Mesendoderm (in vitro differentiated cells): ENCODE measurements around the gene MVB12B.

Experiments
- DNase-seq: peaks from one replicate; pipeline ENCODE4 v3.0.0; 2013
- H2AK5ac ChIP-seq: 2 replicates; pipeline ENCODE4 v1.6.1; 2013; ENCODE audit warnings: low read length, inconsistent platforms
- H2BK120ac ChIP-seq: 2 replicates; pipeline ENCODE4 v1.6.1; 2013; ENCODE audit warnings: low read depth, mild to moderate bottlenecking, low read length, moderate library complexity, mixed read lengths
- H2BK15ac ChIP-seq: replicated peaks from 2 replicates; pipeline ENCODE4 v1.6.1; 2013; ENCODE audit warnings: low read depth, mild to moderate bottlenecking, moderate library complexity
- H2BK5ac ChIP-seq: 2 replicates; pipeline ENCODE4 v1.6.1; 2013; ENCODE audit warnings: low read length, inconsistent platforms
- H3K18ac ChIP-seq: 2 replicates; pipeline ENCODE4 v1.6.1; 2013; ENCODE audit warnings: mild to moderate bottlenecking, low read length, mixed read lengths
- H3K23ac ChIP-seq: one replicate; pipeline ENCODE4 v1.6.1; 2013; ENCODE audit warnings: low read length
- H3K27ac ChIP-seq: 2 replicates; pipeline ENCODE4 v1.5.1; 2013; ENCODE audit warnings: low read depth, mild to moderate bottlenecking, inconsistent platforms, low read length, moderate library complexity
- H3K27me3 ChIP-seq: 2 replicates; pipeline ENCODE4 v1.6.1; 2013; ENCODE audit warnings: low read length, control low read depth, mild to moderate bottlenecking, inconsistent platforms; ENCODE audit not compliant: insufficient read depth, poor library complexity
- H3K36me3 ChIP-seq: 2 replicates; pipeline ENCODE4 v1.6.1; 2013; ENCODE audit warnings: low read length, inconsistent platforms; ENCODE audit not compliant: control insufficient read depth, insufficient read depth
- H3K4ac ChIP-seq: one replicate; pipeline ENCODE4 v1.6.1; 2013; ENCODE audit warnings: low read depth, mild to moderate bottlenecking, low read length, moderate library complexity
- H3K4me1 ChIP-seq: 2 replicates; pipeline ENCODE4 v1.6.1; 2013; ENCODE audit warnings: low read depth, low read length, inconsistent platforms; ENCODE audit not compliant: control insufficient read depth
- H3K4me2 ChIP-seq: 2 replicates; pipeline ENCODE4 v1.6.1; 2013; ENCODE audit warnings: low read length
- H3K4me3 ChIP-seq: 2 replicates; pipeline ENCODE4 v1.5.1; 2013; ENCODE audit warnings: mild to moderate bottlenecking, low read length
- H3K56ac ChIP-seq: one replicate; pipeline ENCODE4 v1.6.1; 2013; ENCODE audit warnings: low read length
- H3K79me1 ChIP-seq: 2 replicates; pipeline ENCODE4 v1.6.1; 2013; ENCODE audit warnings: low read length, inconsistent platforms
- H3K79me2 ChIP-seq: 2 replicates; pipeline ENCODE4 v1.6.1; 2013; ENCODE audit warnings: mild to moderate bottlenecking, low read length; ENCODE audit not compliant: control insufficient read depth, insufficient read depth
- H3K9ac ChIP-seq: 2 replicates; pipeline ENCODE4 v1.6.1; 2013; ENCODE audit warnings: low read length, inconsistent platforms
- H4K5ac ChIP-seq: one replicate; pipeline ENCODE4 v1.6.1; 2013; ENCODE audit warnings: low read length
- H4K8ac ChIP-seq: one replicate; pipeline ENCODE4 v1.6.1; 2013; ENCODE audit warnings: low read depth, mild to moderate bottlenecking, control low read depth, low read length, moderate library complexity
- WGBS: extraction: QIAGEN DNeasy Blood & Tissue Kit; methylation state at CpG from one replicate; pipeline ENCODE4 v1.1.7; 2013; ENCODE audit warnings: low lambda C conversion rate, missing lambda C conversion rate; ENCODE audit not compliant: insufficient coverage; ENCODE audit errors: extremely low coverage; 5-methylcytosine and 5-hydroxymethylcytosine counted together

The MVB12B gene

DNA sequence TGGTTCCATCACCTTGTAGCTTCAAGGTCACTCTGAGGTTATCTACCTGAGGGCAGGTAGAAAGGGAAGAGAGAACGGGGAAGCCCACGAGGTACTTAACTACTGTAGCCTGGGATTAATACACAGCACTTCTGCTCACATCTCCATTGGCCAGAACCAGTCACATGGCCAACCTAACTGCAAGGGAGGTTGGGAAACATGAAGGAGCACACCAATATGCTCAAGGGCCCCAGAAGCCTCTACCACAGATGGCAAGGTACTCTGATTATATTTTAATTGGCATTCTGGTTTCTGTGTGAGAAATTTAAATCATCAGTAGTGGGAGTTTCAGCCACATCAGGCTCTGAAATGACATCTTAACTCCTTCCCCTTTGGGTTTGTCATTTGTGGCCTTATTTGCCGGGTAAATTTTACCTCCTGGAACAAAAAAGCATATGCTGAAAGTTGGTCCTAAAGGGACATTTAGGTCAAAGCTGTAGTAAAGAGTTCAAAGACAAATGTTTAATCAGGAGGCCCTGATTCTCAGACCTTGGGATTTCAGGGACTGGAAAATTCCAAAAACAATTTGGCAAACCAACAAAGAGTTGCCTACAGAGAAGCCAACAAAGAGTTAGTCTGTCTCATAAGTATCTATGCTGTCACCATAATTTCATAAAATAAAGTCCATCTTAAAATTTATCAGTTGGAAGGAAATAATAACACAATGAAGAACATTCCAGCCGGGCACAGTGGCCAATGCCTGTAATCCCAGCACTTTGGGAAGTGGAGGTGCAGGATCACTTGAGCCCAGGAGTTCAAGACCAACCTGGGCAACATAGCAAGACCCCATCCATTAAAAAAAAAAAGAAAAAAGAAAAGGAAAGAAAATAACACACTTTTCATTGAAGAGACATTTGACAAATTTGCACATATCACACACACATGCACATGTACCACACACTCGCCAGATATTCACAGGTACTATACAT lies 13.8 kb upstream of the MVB12B start:
- Histone ChIP-seq H3K18ac (no peak overlapping the region), H2AK5ac (no peak overlapping the region), H2BK5ac (no peak overlapping the region), H3K4me3 (no peak overlapping the region), H2BK15ac (no peak overlapping the region), H3K56ac (no peak overlapping the region), H3K4ac (no peak overlapping the region), H3K36me3 (no peaks in the 10 kb centered on the region), H2BK120ac (no peak overlapping the region), H3K27ac (no peak overlapping the region), H4K5ac (no peak overlapping the region), H3K79me1 (no peaks in the 10 kb centered on the region), H3K9ac (no peak overlapping the region), H3K4me1 (no peaks in the 10 kb centered on the region), H3K27me3 (no peaks in the 10 kb centered on the region), H3K79me2 (no peaks in the 10 kb centered on the region), H3K23ac (no peak overlapping the region), H3K4me2 (no peak overlapping the region), H4K8ac (no peak overlapping the region)
- no peak for DNase-seq
- no CpG with 5 or more reads among the region's 5 CpGs for WGBS

DNA sequence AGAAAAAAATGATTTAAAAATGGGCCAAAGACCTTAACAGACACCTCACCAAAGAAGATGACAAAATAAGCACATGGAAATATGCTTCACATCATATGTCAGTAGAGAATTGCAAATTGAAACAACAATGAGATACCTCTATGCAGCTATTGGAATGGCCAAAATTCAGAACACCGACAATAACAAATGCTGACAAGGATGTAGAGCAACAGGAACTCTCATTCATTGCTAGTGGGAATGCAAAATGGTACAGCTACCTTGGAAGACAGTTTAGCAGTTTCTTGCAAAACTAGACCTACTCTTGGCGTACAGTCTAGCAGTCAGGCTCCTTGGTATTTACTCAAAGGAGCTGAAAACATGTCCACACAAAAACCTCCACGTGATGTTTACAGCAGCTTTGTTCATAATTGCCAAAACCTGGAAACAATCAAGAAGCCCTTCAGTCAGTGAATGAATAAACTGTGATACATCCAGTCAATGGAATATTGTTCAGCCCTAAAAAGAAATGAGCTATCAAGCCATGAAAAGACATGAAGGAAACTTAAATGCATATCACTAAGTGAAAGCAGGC lies 10.5 kb upstream of the MVB12B start:
- Histone ChIP-seq H3K4me3 (no peak overlapping the region), H2BK120ac (no peak overlapping the region), H3K79me1 (no peaks in the 10 kb centered on the region), H2AK5ac (no peak overlapping the region), H4K5ac (no peak overlapping the region), H3K23ac (no peak overlapping the region), H2BK15ac (no peak overlapping the region), H3K79me2 (no peaks in the 10 kb centered on the region), H3K9ac (no peak overlapping the region), H3K4ac (no peak overlapping the region), H2BK5ac (no peak overlapping the region), H3K4me2 (no peak overlapping the region), H3K27me3 (no peaks in the 10 kb centered on the region), H3K36me3 (no peaks in the 10 kb centered on the region), H4K8ac (no peak overlapping the region), H3K27ac (no peak overlapping the region), H3K18ac (no peak overlapping the region), H3K4me1 (no peaks in the 10 kb centered on the region), H3K56ac (no peak overlapping the region)
- no peak for DNase-seq
- no CpG with 5 or more reads among the region's 3 CpGs for WGBS

DNA sequence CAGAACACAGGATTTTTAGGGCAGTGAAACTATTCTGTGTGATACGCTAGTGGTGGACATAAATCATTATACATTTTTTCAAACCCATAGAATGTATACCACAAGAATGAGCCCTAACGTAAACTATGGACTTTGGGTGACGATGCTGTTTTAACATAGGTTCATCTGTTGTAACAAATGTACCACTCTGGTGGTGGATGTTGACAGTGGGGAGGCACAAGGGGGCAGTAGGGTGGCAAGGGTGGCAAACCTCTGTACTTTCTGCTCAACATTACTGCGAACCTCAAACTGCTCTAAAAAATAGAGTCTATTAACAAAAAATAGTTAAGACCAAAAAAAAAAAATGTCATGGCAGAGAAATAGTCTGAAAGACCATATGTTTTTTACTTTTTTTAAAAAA lies 9.1 kb upstream of the MVB12B start:
- Histone ChIP-seq H4K8ac (no peak overlapping the region), H2AK5ac (no peak overlapping the region), H3K4me1 (no peaks in the 10 kb centered on the region), H3K18ac (no peak overlapping the region), H3K4ac (no peak overlapping the region), H3K27me3 (no peaks in the 10 kb centered on the region), H3K9ac (no peak overlapping the region), H3K79me1 (no peaks in the 10 kb centered on the region), H3K36me3 (no peaks in the 10 kb centered on the region), H2BK5ac (no peak overlapping the region), H3K79me2 (no peaks in the 10 kb centered on the region), H2BK120ac (no peak overlapping the region), H4K5ac (no peak overlapping the region), H3K4me3 (no peak overlapping the region), H3K56ac (no peak overlapping the region), H3K4me2 (no peak overlapping the region), H2BK15ac (no peak overlapping the region), H3K27ac (no peak overlapping the region), H3K23ac (no peak overlapping the region)
- no peak for DNase-seq
- no CpG with 5 or more reads among the region's 4 CpGs for WGBS

DNA sequence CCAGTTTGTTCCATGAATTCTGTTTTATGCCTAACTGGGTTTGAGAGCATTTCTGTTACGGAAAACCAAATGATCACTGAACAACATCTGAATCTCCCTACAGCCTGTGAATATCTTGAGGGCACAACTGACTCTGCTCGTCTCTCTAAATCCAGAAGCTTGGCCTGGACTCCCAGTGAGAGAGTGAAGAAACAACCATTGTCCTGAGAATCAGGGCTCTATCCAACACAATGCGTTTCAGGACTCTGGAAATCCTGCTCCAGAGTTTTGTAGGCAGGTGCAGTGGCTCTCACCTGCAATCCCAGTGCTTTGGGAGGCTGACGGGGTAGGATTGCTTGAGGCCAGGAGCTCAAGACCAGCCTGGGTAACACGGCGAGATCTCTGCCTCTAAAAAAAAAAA lies 7.8 kb upstream of the MVB12B start:
- H3K27ac ChIP-seq: no peak overlapping the region
- H3K9ac ChIP-seq: no peak overlapping the region
- no peak overlapping the region for H3K4me2 ChIP-seq
- H3K23ac ChIP-seq: no peak overlapping the region
- no peaks in the 10 kb centered on the region for H3K36me3 ChIP-seq
- no peak overlapping the region for H2BK15ac ChIP-seq
- no peak overlapping the region for H2BK120ac ChIP-seq
- no peak overlapping the region for H3K18ac ChIP-seq
- no peak for DNase-seq
- no peak overlapping the region for H3K56ac ChIP-seq
- no peaks in the 10 kb centered on the region for H3K4me1 ChIP-seq
- H3K27me3 ChIP-seq: no peaks in the 10 kb centered on the region
- H3K79me1 ChIP-seq: no peaks in the 10 kb centered on the region
- H4K8ac ChIP-seq: no peak overlapping the region
- H4K5ac ChIP-seq: no peak overlapping the region
- H3K4me3 ChIP-seq: no peak overlapping the region
- no peak overlapping the region for H2BK5ac ChIP-seq
- H3K79me2 ChIP-seq: no peaks in the 10 kb centered on the region
- no peak overlapping the region for H3K4ac ChIP-seq
- no peak overlapping the region for H2AK5ac ChIP-seq
- WGBS: no CpG with 5 or more reads among the region's 6 CpGs

DNA sequence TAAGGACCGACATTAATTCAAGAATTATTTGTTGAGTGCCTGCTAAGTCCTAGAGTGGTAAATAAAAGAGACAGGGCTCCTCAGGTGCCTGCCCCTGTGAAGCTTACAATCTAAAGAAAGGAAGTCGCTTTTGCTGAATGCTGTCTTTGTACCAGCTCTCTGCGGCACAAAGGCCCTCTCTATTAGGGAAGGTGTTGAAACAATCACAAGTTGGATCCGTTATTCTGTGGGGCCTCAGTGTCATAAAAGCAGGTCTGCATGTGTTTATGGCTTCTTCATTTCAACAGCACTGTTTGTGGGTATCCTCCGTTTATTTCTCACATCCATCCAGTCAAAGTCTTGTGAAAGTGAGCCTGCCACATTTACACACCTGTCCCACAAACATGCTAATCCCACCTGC lies 7.0 kb upstream of the MVB12B start:
- Histone ChIP-seq H3K4me3 (no peak overlapping the region), H3K9ac (no peak overlapping the region), H3K18ac (no peak overlapping the region), H2BK120ac (no peak overlapping the region), H3K23ac (no peak overlapping the region), H3K27me3 (no peaks in the 10 kb centered on the region), H3K4ac (no peak overlapping the region), H3K79me1 (no peaks in the 10 kb centered on the region), H2BK5ac (no peak overlapping the region), H2BK15ac (no peak overlapping the region), H3K4me1 (no peaks in the 10 kb centered on the region), H3K56ac (no peak overlapping the region), H3K27ac (no peak overlapping the region), H4K8ac (no peak overlapping the region), H4K5ac (no peak overlapping the region), H2AK5ac (no peak overlapping the region), H3K4me2 (no peak overlapping the region), H3K36me3 (no peaks in the 10 kb centered on the region), H3K79me2 (no peaks in the 10 kb centered on the region)
- no CpG with 5 or more reads among the region's 5 CpGs for WGBS
- DNase-seq: no peak
